Hepatocyte (in vitro differentiated cells): ENCODE measurements around the gene KSR1. TPM values are rescaled to one million over a fixed set of nuclear protein-coding genes. Genes with fewer than 3 reads are reported as not detected.

Experiments used
- DNase-seq: peaks from one replicate; pipeline ENCODE4 v3.0.0-alpha.2; 2016; ENCODE audit warnings: low spot score
- H2AFZ ChIP-seq: fragments of 200-600 bp; sonication (generic); 2 replicates; pipeline ENCODE4 v1.6.0; 2016; ENCODE audit warnings: antibody characterized with exemption, mild to moderate bottlenecking
- H3K27ac ChIP-seq: fragments of 200-600 bp; sonication (generic); 2 replicates; pipeline ENCODE4 v1.5.1; 2016; ENCODE audit warnings: mild to moderate bottlenecking
- H3K27me3 ChIP-seq: fragments of 200-600 bp; sonication (generic); 2 replicates; pipeline ENCODE4 v1.6.1; 2016
- H3K36me3 ChIP-seq: fragments of 200-600 bp; sonication (generic); replicated peaks from 2 replicates; pipeline ENCODE4 v1.5.1; 2016; ENCODE audit warnings: low read depth; ENCODE audit not compliant: insufficient read depth
- H3K4me1 ChIP-seq: fragments of 200-600 bp; sonication (generic); 2 replicates; pipeline ENCODE4 v1.5.1; 2016; ENCODE audit warnings: mild to moderate bottlenecking, moderate library complexity; ENCODE audit not compliant: insufficient read depth
- H3K4me2 ChIP-seq: fragments of 200-600 bp; sonication (generic); 2 replicates; pipeline ENCODE4 v1.6.0; 2016
- H3K4me3 ChIP-seq: fragments of 200-600 bp; sonication (generic); 2 replicates; pipeline ENCODE4 v1.5.1; 2016; ENCODE audit warnings: mild to moderate bottlenecking
- H3K79me2 ChIP-seq: fragments of 200-600 bp; sonication (generic); 2 replicates; pipeline ENCODE4 v1.6.0; 2017; ENCODE audit warnings: mild to moderate bottlenecking
- H3K9me2 ChIP-seq: fragments of 200-600 bp; sonication (generic); replicated peaks from 2 replicates; pipeline ENCODE4 v1.6.0; 2017; ENCODE audit warnings: mild to moderate bottlenecking; ENCODE audit not compliant: insufficient read depth
- H3K9me3 ChIP-seq: fragments of 200-600 bp; sonication (generic); 2 replicates; pipeline ENCODE4 v1.5.1; 2016; ENCODE audit warnings: low read depth, mild to moderate bottlenecking
- H4K20me1 ChIP-seq: fragments of 200-600 bp; sonication (generic); 2 replicates; pipeline ENCODE4 v1.6.0; 2016; ENCODE audit warnings: mild to moderate bottlenecking; ENCODE audit not compliant: insufficient read depth, poor library complexity, severe bottlenecking
- CTCF ChIP-seq: fragments of 200-600 bp; sonication (generic); IDR thresholded peaks from 2 replicates; pipeline ENCODE4 v1.5.1; 2016; ENCODE audit warnings: antibody characterized with exemption, mild to moderate bottlenecking; ENCODE audit not compliant: poor library complexity
- EZH2 ChIP-seq: fragments of 200-600 bp; sonication (generic); IDR thresholded peaks from 2 replicates; pipeline ENCODE4 v1.6.1; 2016; ENCODE audit warnings: antibody characterized with exemption, mild to moderate bottlenecking, borderline replicate concordance
- EZH2phosphoT487 ChIP-seq: fragments of 200-600 bp; sonication (generic); IDR thresholded peaks from one replicate; pipeline ENCODE4 v1.6.1; 2018; ENCODE audit warnings: antibody characterized with exemption, mild to moderate bottlenecking, low read depth, moderate library complexity; ENCODE audit not compliant: unreplicated experiment, severe bottlenecking
- WGBS: methylation state at CpG from one replicate; pipeline ENCODE4 v1.1.6; 2016; ENCODE audit warnings: low lambda C conversion rate; ENCODE audit errors: missing lambda C conversion rate; 5-methylcytosine and 5-hydroxymethylcytosine counted together
- polyA plus RNA-seq: library from polyadenylated mRNA; unstranded; fragments of >200 nt; fragmentation: Nextera tagmentation; extraction: Ambion mirVana; gene quantifications from 2 replicates; pipeline ENCODE4 v1.2.1, GENCODE V29; 2016
- total RNA-seq: library from RNA; depleted of rRNA; stranded (reverse); fragments of >200 nt; gene quantifications from 2 replicates; pipeline ENCODE4 v1.2.3, GENCODE V29; 2014

The KSR1 gene
- total and polyA plus RNA-seq, 2 experiments from 2014 or later, result 16.2 to 32.6 TPM

GRCh38 chr17:27506348-27507218 is 50.3 kb downstream of the KSR1 start:
- TF ChIP-seq EZH2 (no peak), EZH2phosphoT487 (no peak), CTCF (no peak)
- Histone ChIP-seq H3K27me3 (no peaks in the 10 kb centered on the region), H4K20me1 (no peaks in the 10 kb centered on the region), H3K27ac (peak overlapping the region; percentile 64), H2AFZ (no peak overlapping the region), H3K36me3 (no peaks in the 10 kb centered on the region), H3K9me2 (no peaks in the 10 kb centered on the region), H3K79me2 (peaks cover 90% of the 10 kb centered on the region), H3K4me1 (peaks cover 42% of the 10 kb centered on the region), H3K9me3 (no peaks in the 10 kb centered on the region), H3K4me2 (peak overlapping the region; percentile 35), H3K4me3 (no peak overlapping the region)
- DNase-seq, result peak; percentile 52
- 57% methylated on average over 15 of the region's 15 CpGs for WGBS

- Histone ChIP-seq H3K4me2 (no peak overlapping the region), H3K9me3 (no peaks in the 10 kb centered on the region), H3K27me3 (no peaks in the 10 kb centered on the region), H3K79me2 (peaks cover 82% of the 10 kb centered on the region), H2AFZ (no peak overlapping the region), H4K20me1 (no peaks in the 10 kb centered on the region), H3K4me3 (no peak overlapping the region), H3K36me3 (no peaks in the 10 kb centered on the region), H3K27ac (peak overlapping the region; percentile 12), H3K4me1 (peaks cover 16% of the 10 kb centered on the region), H3K9me2 (no peaks in the 10 kb centered on the region)
- DNase-seq, result no peak
- TF ChIP-seq EZH2, result no peak
- WGBS, result 75% methylated on average over 10 of the region's 10 CpGs
These were observed 55.1 kb downstream of the KSR1 start for GRCh38 chr17:27511168-27511883.

GRCh38 chr17:27512031-27512430 is 55.8 kb downstream of the KSR1 start:
- Histone ChIP-seq H3K79me2 (peaks cover 83% of the 10 kb centered on the region), H3K27me3 (no peaks in the 10 kb centered on the region), H4K20me1 (no peaks in the 10 kb centered on the region), H3K4me1 (peaks cover 12% of the 10 kb centered on the region), H3K9me2 (no peaks in the 10 kb centered on the region), H3K9me3 (no peaks in the 10 kb centered on the region), H3K36me3 (no peaks in the 10 kb centered on the region), H3K27ac (peak overlapping the region; percentile 49), H3K4me2 (no peak overlapping the region), H2AFZ (no peak overlapping the region), H3K4me3 (no peak overlapping the region)
- no peak for DNase-seq
- no peak for TF ChIP-seq EZH2phosphoT487
- no peak for TF ChIP-seq CTCF
- WGBS, result 67% methylated on average over 2 of the region's 2 CpGs
